H7 (cell line): ENCODE results near the gene MC4R. TPM values are rescaled to one million over a fixed set of nuclear protein-coding genes. Genes with fewer than 3 reads are reported as not detected.

Source experiments
- DNase-seq: peaks from one replicate; pipeline ENCODE4 v3.0.0; 2012
- H3K27me3 ChIP-seq: 2 replicates; pipeline ENCODE4 v1.6.0; 2011; ENCODE audit warnings: mild to moderate bottlenecking, low read length; ENCODE audit not compliant: control insufficient read depth, insufficient read depth
- H3K36me3 ChIP-seq: replicated peaks from 2 replicates; pipeline ENCODE4 v1.5.1; 2011; ENCODE audit warnings: low read length; ENCODE audit not compliant: control insufficient read depth, insufficient read depth
- H3K4me3 ChIP-seq: 2 replicates; pipeline ENCODE4 v1.5.1; 2011; ENCODE audit warnings: low read depth, mild to moderate bottlenecking, control low read depth, low read length, moderate library complexity; ENCODE audit not compliant: insufficient read depth
- total RNA-seq: library from RNA; depleted of rRNA; stranded (reverse); fragments of >200 nt; shearing (Covaris generic); gene quantifications from 2 replicates; pipeline ENCODE4 v1.2.3, GENCODE V29; 2014

MC4R gene
- total RNA-seq, 1 experiment from 2014 or later, result 0.03 TPM

DNA sequence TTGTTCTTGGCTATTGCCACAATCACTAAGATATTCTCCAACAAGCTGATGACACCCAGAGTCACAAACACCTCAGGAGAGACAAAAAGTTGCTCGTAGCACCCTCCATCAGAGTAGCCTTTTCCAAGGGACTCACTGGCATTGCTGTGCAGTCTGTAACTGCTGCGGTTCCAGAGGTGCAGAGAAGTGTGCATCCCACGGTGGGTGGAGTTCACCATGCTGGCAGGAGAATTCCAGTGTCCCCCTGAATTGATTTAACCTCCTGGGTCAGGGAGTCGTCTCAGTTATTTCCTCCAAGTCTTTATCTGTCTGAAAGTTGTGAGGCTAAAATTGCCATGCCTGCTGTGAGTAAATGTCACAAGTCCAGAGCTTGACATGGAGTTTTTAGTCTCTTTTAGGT lies 443 bp downstream of the MC4R start:
- Histone ChIP-seq H3K4me3 (no peak overlapping the region), H3K36me3 (no peaks in the 10 kb centered on the region), H3K27me3 (no peaks in the 10 kb centered on the region)
- DNase-seq, result no peak

GRCh38 chr18:60358516-60358915 lies 14.1 kb downstream of the MC4R start:
- Histone ChIP-seq H3K36me3 (no peaks in the 10 kb centered on the region), H3K27me3 (no peaks in the 10 kb centered on the region), H3K4me3 (no peak overlapping the region)
- no peak for DNase-seq

DNA sequence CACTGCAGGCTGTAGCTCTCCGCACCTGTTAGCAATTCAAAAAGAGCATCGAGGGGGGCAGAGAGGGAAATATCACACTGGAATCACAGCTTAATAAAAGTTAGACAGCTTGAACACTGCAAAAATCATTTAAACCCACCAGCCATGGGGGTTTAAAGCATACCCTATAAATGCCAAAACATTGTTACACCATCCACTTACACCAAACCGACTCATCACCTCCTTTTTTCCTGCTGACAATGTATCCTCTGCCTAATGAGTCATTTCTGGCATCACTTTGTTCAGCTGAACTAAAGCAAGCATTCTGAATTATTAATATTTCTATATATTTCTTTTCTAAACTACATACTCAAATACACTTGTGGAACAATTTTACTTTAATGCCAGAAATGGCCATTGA lies 21.6 kb downstream of the MC4R start:
- no peak overlapping the region for H3K4me3 ChIP-seq
- no peaks in the 10 kb centered on the region for H3K27me3 ChIP-seq
- no peaks in the 10 kb centered on the region for H3K36me3 ChIP-seq
- no peak for DNase-seq

- Histone ChIP-seq H3K4me3 (no peak overlapping the region), H3K36me3 (no peaks in the 10 kb centered on the region), H3K27me3 (no peaks in the 10 kb centered on the region)
- no peak for DNase-seq
Measured at GRCh38 chr18:60350150-60350549, 22.4 kb downstream of the MC4R start.

DNA sequence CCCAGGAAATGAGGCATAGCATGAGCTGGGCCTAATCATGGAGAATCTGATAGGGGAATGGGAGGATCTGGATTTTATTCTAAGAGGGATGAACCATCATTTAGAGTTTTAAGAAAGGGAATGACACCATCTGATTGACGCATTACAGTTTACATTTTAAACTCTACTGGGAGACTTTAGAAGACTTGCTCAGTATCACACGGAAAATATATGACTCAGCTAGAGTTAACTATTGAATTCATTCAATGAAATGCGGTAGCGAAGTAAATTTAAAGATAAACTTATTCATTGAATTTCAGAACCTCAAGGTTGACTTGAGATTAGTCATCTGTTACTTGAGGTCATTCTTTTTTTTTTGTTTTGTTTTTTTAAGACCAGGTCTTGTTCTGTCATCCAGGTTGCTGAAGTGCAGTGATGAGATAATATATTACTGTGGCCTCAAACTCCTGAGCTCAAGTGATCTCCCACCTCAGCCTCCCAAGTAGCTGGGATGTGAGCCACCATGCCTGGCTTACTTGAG lies 25.0 kb downstream of the MC4R start:
- H3K36me3 ChIP-seq, result no peaks in the 10 kb centered on the region
- DNase-seq, result no peak

DNA sequence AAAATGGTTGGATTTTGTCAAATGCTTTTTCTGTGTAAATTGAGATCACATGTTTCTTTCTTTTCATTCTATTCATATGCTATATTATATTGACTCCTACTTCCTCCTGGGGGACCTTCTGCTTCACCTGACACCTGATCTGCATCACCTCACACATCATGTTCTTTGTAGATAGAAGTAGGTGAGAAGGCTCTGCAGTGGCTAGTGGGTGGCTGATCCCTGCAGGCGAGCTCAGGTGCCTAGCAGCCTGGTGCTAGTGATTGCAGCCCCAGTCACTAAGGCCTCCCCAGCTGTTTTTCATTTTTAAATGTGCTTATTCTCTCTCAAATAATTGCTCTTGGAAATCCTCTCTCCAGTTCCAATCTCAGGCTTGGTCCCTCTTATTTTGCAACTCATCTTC lies 33.6 kb downstream of the MC4R start:
- Histone ChIP-seq H3K27me3 (no peaks in the 10 kb centered on the region), H3K36me3 (no peaks in the 10 kb centered on the region), H3K4me3 (no peak overlapping the region)
- DNase-seq, result no peak

More for the DNA sequence above, 25.0 kb downstream of the MC4R start:
- Histone ChIP-seq H3K4me3 (no peak overlapping the region), H3K27me3 (no peaks in the 10 kb centered on the region)

DNA sequence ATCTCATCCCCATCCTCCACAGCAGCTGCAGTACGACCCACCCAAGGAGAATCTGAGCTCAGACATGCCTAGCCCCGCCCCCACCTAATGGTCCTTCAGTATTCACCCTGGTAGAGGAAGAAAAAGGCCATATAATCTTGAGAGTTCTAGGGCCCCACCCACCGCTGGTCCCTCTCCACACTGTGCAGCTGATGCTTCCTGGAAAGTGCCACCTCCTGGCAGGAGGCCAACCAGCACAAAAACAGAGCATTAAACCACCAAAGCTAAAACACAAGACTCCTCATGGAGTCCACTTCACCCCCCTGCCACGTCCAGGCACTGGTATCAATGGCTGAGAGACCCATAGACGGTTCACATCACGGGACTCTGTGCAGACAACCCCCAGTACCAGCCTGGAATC lies 40.7 kb downstream of the MC4R start:
- DNase-seq, result no peak
- H3K4me3 ChIP-seq, result no peak overlapping the region
- H3K27me3 ChIP-seq, result no peaks in the 10 kb centered on the region
- H3K36me3 ChIP-seq, result no peaks in the 10 kb centered on the region

GRCh38 chr18:60329131-60329530 lies 43.4 kb downstream of the MC4R start:
- H3K4me3 ChIP-seq, result no peak overlapping the region
- no peaks in the 10 kb centered on the region for H3K27me3 ChIP-seq
- H3K36me3 ChIP-seq, result no peaks in the 10 kb centered on the region
- no peak for DNase-seq

DNA sequence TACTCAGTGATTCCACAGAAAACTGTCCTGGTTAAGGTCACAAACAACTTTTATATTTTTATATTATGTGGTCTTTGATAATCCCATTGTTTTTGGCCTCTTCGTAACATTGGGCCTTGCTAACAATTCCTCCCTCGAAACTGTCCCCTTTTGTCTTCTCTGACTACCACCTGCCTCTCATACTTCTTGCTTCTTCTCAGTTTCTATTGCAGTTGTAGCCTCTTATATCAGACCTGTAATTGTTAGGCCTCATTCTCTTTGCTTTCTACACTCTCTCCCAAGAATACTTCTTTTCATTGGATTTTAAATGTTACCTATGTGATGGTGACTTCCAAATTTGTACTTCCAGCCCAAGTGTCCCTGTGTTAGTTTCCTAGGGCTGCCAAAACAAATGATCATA lies 44.7 kb downstream of the MC4R start:
- DNase-seq, result no peak
- no peak overlapping the region for H3K4me3 ChIP-seq
- H3K27me3 ChIP-seq, result no peaks in the 10 kb centered on the region
- no peaks in the 10 kb centered on the region for H3K36me3 ChIP-seq

- no peaks in the 10 kb centered on the region for H3K36me3 ChIP-seq
- no peak for DNase-seq
- no peak overlapping the region for H3K4me3 ChIP-seq
- H3K27me3 ChIP-seq, result no peaks in the 10 kb centered on the region
Measured at GRCh38 chr18:60322591-60322990, 50.0 kb downstream of the MC4R start.
